HG02852 (cell line): ENCODE data around the gene RNF222.
"Not testable (repeated sequence)": the region's sequence is repeated elsewhere in the genome, so short reads cannot be mapped to it uniquely, and the experiment has no call there.

Experiments used
- ATAC-seq: cut with Tn5 transposase; IDR thresholded peaks from one replicate; pipeline ENCODE4 v1.9.1; 2021; ENCODE audit warnings: mild to moderate bottlenecking, moderate library complexity; ENCODE audit not compliant: unreplicated experiment

RNF222 gene

GRCh38 chr17:8412089-8412488 lies 14.5 kb upstream of the RNF222 start:
- ATAC-seq: no peak

- ATAC-seq: no peak
These were observed 13.2 kb upstream of the RNF222 start for GRCh38 chr17:8410883-8411238.

- ATAC-seq: no peak
These were observed 12.6 kb upstream of the RNF222 start for GRCh38 chr17:8409966-8410882.

- no peak for ATAC-seq
These were observed 10.7 kb upstream of the RNF222 start for GRCh38 chr17:8408371-8408770.

- ATAC-seq: no peak
These were observed 8.5 kb upstream of the RNF222 start for GRCh38 chr17:8406174-8406573.

- ATAC-seq: no peak
These were observed 7.9 kb upstream of the RNF222 start for GRCh38 chr17:8405499-8406016.

- no peak for ATAC-seq
These were observed 5.4 kb upstream of the RNF222 start for GRCh38 chr17:8402921-8403536.

- ATAC-seq: no peak
These were observed 3.5 kb upstream of the RNF222 start for GRCh38 chr17:8401107-8401506.

- ATAC-seq: no peak
These were observed 1.4 kb upstream of the RNF222 start for GRCh38 chr17:8398980-8399379.

GRCh38 chr17:8394497-8394896 lies 3.1 kb downstream of the RNF222 start:
- ATAC-seq: not testable (repeated sequence)

- ATAC-seq: no peak
These were observed 4.0 kb downstream of the RNF222 start for GRCh38 chr17:8393470-8394231.

- no peak for ATAC-seq
These were observed 4.8 kb downstream of the RNF222 start for GRCh38 chr17:8392674-8393469.

- no peak for ATAC-seq
These were observed 5.4 kb downstream of the RNF222 start for GRCh38 chr17:8392274-8392673.

GRCh38 chr17:8391711-8392110 lies 5.9 kb downstream of the RNF222 start:
- ATAC-seq: no peak

GRCh38 chr17:8387914-8388651 lies 9.5 kb downstream of the RNF222 start:
- no peak for ATAC-seq

- ATAC-seq: no peak
These were observed 10.8 kb downstream of the RNF222 start for GRCh38 chr17:8386841-8387240.

GRCh38 chr17:8384801-8385378 lies 12.7 kb downstream of the RNF222 start:
- no peak for ATAC-seq

GRCh38 chr17:8383143-8383822 lies 14.3 kb downstream of the RNF222 start, which contains the start of gene RPL26:
TSS of gene RPL26 (minus strand) at chr17:8383193. CDS start at chr17:8382310, 883 bp downstream.
- peak; percentile 86 for ATAC-seq

GRCh38 chr17:8382880-8383142 lies 14.8 kb downstream of the RNF222 start:
- no peak for ATAC-seq
